ENCODE data around the gene NTRK3.

The NTRK3 gene

GRCh38 chr15:87981969-87982368 lies 274.6 kb downstream of the NTRK3 start:
- DNase-seq (ENCODE audit: low spot score), result no peak

- DNase-seq (ENCODE audit: low spot score), result no peak
Observed at GRCh38 chr15:87977907-87978306, 278.6 kb downstream of the NTRK3 start.

GRCh38 chr15:87976552-87976951 lies 280.0 kb downstream of the NTRK3 start:
- no peak for DNase-seq (ENCODE audit: low spot score)

- no peak for DNase-seq (ENCODE audit: low spot score)
Observed at GRCh38 chr15:87973501-87974215, 282.9 kb downstream of the NTRK3 start.

GRCh38 chr15:87971076-87971475 lies 285.5 kb downstream of the NTRK3 start:
- no peak for DNase-seq (ENCODE audit: low spot score)

GRCh38 chr15:87967951-87968350 lies 288.6 kb downstream of the NTRK3 start:
- DNase-seq (ENCODE audit: low spot score), result no peak

GRCh38 chr15:87965304-87965703 lies 291.2 kb downstream of the NTRK3 start:
- no peak for DNase-seq (ENCODE audit: low spot score)

GRCh38 chr15:87962428-87962827 lies 294.1 kb downstream of the NTRK3 start:
- DNase-seq (ENCODE audit: low spot score), result no peak

- no peak for DNase-seq (ENCODE audit: low spot score)
Observed at GRCh38 chr15:87961851-87962420, 294.6 kb downstream of the NTRK3 start.

GRCh38 chr15:87959662-87960061 lies 296.9 kb downstream of the NTRK3 start:
- no peak for DNase-seq (ENCODE audit: low spot score)

- DNase-seq (ENCODE audit: low spot score), result no peak
Observed at GRCh38 chr15:87959080-87959479, 297.5 kb downstream of the NTRK3 start.

- DNase-seq (ENCODE audit: low spot score), result no peak
Observed at GRCh38 chr15:87955284-87955909, 301.1 kb downstream of the NTRK3 start.

- DNase-seq (ENCODE audit: low spot score), result no peak
Observed at GRCh38 chr15:87954793-87955192, 301.7 kb downstream of the NTRK3 start.

GRCh38 chr15:87952736-87953287 lies 303.7 kb downstream of the NTRK3 start:
- no peak for DNase-seq (ENCODE audit: low spot score)

GRCh38 chr15:87949575-87950223 lies 306.8 kb downstream of the NTRK3 start:
- no peak for DNase-seq (ENCODE audit: low spot score)

- no peak for DNase-seq (ENCODE audit: low spot score)
Observed at GRCh38 chr15:87949151-87949574, 307.4 kb downstream of the NTRK3 start.

GRCh38 chr15:87947560-87947959 lies 309.0 kb downstream of the NTRK3 start:
- no peak for DNase-seq (ENCODE audit: low spot score)

GRCh38 chr15:87945246-87945645 lies 311.3 kb downstream of the NTRK3 start:
- no peak for DNase-seq (ENCODE audit: low spot score)

GRCh38 chr15:87944691-87945090 lies 311.8 kb downstream of the NTRK3 start:
- no peak for DNase-seq (ENCODE audit: low spot score)

GRCh38 chr15:87944050-87944449 lies 312.5 kb downstream of the NTRK3 start:
- no peak for DNase-seq (ENCODE audit: low spot score)

- DNase-seq (ENCODE audit: low spot score), result no peak
Observed at GRCh38 chr15:87943626-87944025, 312.9 kb downstream of the NTRK3 start.

- no peak for DNase-seq (ENCODE audit: low spot score)
Observed at GRCh38 chr15:87942316-87942715, 314.2 kb downstream of the NTRK3 start.

- DNase-seq (ENCODE audit: low spot score), result no peak
Observed at GRCh38 chr15:87941606-87942005, 314.9 kb downstream of the NTRK3 start.

Measured in hepatic stellate cell (primary cell).